IPS DF 6.9 (cell line): ENCODE results near the gene PLXDC1.

Experiments used
- DNase-seq: peaks from one replicate; pipeline ENCODE4 v3.0.0-alpha.2; 2013; ENCODE audit warnings: low read depth, low spot score
- H3K27ac ChIP-seq: one replicate; pipeline ENCODE4 v1.5.1; 2013; ENCODE audit warnings: low read length, control low read depth
- H3K27me3 ChIP-seq: 2 replicates; pipeline ENCODE4 v1.6.1; 2013; ENCODE audit warnings: mild to moderate bottlenecking, low read length; ENCODE audit not compliant: control insufficient read depth, insufficient read depth
- H3K36me3 ChIP-seq: 2 replicates; pipeline ENCODE4 v1.6.1; 2013; ENCODE audit warnings: low read length; ENCODE audit not compliant: control insufficient read depth, insufficient read depth
- H3K4me1 ChIP-seq: 2 replicates; pipeline ENCODE4 v1.6.1; 2013; ENCODE audit warnings: low read length; ENCODE audit not compliant: control insufficient read depth, insufficient read depth
- H3K4me3 ChIP-seq: 2 replicates; pipeline ENCODE4 v1.5.1; 2013; ENCODE audit warnings: mild to moderate bottlenecking, low read length
- H3K9me3 ChIP-seq: 2 replicates; pipeline ENCODE4 v1.6.1; 2013; ENCODE audit warnings: low read length, inconsistent platforms; ENCODE audit not compliant: control insufficient read depth, insufficient read depth
- WGBS: extraction: QIAGEN DNeasy Blood & Tissue Kit; methylation state at CpG from one replicate; pipeline ENCODE4 v1.1.7; 2013; ENCODE audit warnings: mixed read lengths, missing lambda C conversion rate; ENCODE audit not compliant: insufficient read length, insufficient coverage; 5-methylcytosine and 5-hydroxymethylcytosine counted together

Gene PLXDC1

DNA sequence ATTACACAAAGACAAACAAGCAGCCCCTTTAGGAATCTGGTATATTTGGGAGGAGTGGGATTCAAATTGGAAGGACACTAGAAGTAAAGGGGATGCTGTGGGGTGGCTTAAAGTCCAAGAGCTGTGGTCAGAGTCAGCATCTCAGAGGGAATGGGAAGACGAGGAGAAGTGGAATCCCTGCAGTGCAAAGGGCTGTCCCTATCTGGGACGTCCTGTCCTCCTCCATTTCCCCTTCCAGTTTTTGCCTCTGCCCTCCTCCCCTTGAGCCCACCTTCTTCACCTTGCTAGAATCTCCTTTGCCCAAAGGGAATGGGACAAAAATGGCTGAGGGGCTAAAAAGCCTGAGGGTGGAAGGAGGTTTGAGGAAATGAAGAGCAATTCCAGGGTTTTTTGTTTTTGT is 4.2 kb upstream of the PLXDC1 start:
- no peaks in the 10 kb centered on the region for H3K9me3 ChIP-seq
- H3K36me3 ChIP-seq = no peaks in the 10 kb centered on the region
- H3K27me3 ChIP-seq = peaks cover 3% of the 10 kb centered on the region; the same call in 1 of the 2 replicates
- DNase-seq = no peak
- H3K4me1 ChIP-seq = peaks cover 2% of the 10 kb centered on the region; the same call in 1 of the 2 replicates
- no peak overlapping the region for H3K4me3 ChIP-seq
- no peak overlapping the region for H3K27ac ChIP-seq
- WGBS = no CpG with 5 or more reads among the region's 2 CpGs

DNA sequence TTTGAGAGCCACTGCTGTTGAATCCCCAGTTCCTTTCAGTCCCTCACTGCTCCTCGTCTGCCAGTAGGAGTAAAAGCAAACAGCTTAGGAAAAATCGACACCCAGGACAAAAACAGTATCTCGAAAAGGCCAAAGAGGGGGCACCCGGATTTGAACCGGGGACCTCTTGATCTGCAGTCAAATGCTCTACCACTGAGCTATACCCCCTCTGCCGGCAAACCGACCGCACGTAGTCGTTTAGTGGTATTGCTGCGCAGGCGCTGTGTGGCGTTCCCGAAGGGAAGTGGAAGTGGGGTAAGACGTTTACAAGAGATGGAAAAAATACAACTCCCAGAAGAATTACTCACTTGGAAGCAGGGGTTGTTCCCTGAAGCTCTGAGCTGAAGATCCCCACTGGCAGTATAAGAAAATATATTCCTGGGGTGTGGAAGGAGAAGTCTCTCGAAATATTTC is 2.2 kb upstream of the PLXDC1 start:
- no peak for DNase-seq
- H3K36me3 ChIP-seq = no peaks in the 10 kb centered on the region
- H3K27me3 ChIP-seq = peaks cover 9% of the 10 kb centered on the region; the same call in 1 of the 2 replicates
- H3K4me1 ChIP-seq = peaks cover 2% of the 10 kb centered on the region; the same call in 1 of the 2 replicates
- H3K9me3 ChIP-seq = no peaks in the 10 kb centered on the region
- peak overlapping the region; percentile 69 for H3K4me3 ChIP-seq
- no peak overlapping the region for H3K27ac ChIP-seq
- no CpG with 5 or more reads among the region's 16 CpGs for WGBS

DNA sequence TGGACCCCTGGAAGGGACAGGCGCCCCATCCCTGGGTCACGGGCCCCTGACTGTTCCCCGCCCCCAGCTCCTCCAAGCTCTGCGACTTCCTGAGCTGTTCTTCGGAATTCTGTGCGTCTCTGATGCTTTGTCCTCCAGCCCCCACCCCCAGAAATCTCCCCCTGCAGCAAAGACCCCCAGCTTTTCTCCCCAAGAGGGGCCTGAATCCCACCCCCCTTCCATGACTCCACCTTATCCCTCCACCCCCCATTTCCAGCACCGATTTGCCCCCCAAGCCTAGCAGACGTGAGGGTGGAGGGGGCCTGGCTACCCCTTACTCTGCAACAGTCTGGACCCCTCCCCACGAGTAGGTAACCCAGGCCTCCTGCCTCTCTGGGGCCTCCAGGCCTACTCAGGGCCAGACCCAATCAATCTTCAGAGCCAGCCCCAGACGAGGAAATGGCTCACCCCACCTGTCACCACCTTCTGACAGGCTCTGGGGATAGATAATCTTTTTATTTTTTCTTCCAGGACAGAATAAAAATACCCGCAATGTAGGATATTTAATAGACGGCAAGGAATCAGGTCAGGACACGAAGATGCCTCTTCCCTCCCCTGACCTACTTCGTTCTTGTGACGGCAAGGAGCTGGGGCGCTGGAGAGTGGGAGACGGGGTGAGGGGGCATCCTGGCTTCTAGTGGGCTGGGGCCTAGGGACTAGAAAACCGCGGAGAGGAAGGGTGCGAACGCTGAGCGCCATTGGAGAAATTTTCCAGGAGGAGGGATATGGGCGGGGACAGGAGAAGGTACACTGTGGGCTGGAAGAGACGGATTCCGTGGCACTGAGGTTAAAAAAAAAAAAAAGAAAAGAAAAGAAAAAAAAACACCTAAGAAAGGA is 744 bp upstream of the PLXDC1 start:
- no peak for DNase-seq
- Histone ChIP-seq H3K27ac (no peak overlapping the region), H3K4me3 (peak overlapping the region; percentile 41; the same call in 1 of the 2 replicates), H3K36me3 (no peaks in the 10 kb centered on the region), H3K27me3 (peaks cover 9% of the 10 kb centered on the region; the same call in 1 of the 2 replicates), H3K4me1 (peaks cover 2% of the 10 kb centered on the region; the same call in 1 of the 2 replicates), H3K9me3 (no peaks in the 10 kb centered on the region)
- WGBS = no CpG with 5 or more reads among the region's 25 CpGs

DNA sequence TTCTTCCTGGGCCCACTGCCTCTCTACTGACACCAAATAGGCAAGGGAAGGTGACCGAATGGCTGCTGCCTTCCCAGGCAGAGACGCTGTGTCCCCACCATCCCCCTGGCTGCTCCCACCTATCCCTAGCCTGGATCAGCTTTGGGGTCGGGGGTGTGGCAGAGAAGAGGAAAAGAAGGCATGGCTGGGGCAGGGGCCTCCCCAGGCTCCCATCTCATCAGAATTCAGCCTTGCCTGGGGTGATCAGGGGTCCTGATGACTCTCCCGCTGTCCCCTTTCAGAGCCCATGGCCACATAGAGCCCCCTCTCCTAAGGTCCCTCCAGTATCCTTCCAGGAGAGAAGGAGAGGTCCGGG is 665 bp downstream of the PLXDC1 start:
- H3K9me3 ChIP-seq = no peaks in the 10 kb centered on the region

DNA sequence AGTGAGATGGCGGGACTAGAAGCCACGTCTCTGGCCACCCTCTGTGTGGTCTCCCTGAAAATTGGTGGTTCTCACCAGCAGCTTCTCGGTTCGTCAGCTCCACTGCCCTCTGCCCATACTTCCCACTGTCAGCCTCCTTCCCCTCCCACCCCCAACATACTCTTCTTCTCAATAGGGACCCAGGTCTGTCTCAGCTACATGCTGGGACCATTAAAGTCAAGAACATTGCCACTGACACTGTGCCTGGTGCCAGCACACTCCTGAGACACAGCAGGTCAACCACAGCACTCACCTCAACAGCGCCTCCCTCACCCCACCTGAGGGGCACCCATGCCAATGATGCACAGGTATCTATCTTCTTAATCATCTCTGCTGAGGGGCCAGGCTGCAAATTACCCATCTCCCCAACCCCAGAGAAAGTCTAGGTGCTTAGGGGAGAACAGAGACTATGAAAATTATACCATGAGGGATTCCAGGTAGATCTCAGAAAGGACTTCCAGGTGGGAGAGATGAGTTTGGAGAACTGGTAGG is 1.3 kb downstream of the PLXDC1 start:
- peaks cover 2% of the 10 kb centered on the region; the same call in 1 of the 2 replicates for H3K4me1 ChIP-seq
- H3K27ac ChIP-seq = no peak overlapping the region
- H3K36me3 ChIP-seq = no peaks in the 10 kb centered on the region
- DNase-seq = no peak
- WGBS = no CpG with 5 or more reads among the region's 5 CpGs
- H3K4me3 ChIP-seq = no peak overlapping the region
- H3K27me3 ChIP-seq = peaks cover 9% of the 10 kb centered on the region; the same call in 1 of the 2 replicates
- H3K9me3 ChIP-seq = no peaks in the 10 kb centered on the region

More for the DNA sequence above, 665 bp downstream of the PLXDC1 start:
- DNase-seq = no peak
- peaks cover 2% of the 10 kb centered on the region; the same call in 1 of the 2 replicates for H3K4me1 ChIP-seq
- WGBS = no CpG with 5 or more reads among the region's 5 CpGs
- H3K4me3 ChIP-seq = peak overlapping the region; percentile 72; the same call in 1 of the 2 replicates
- no peaks in the 10 kb centered on the region for H3K36me3 ChIP-seq
- peaks cover 9% of the 10 kb centered on the region; the same call in 1 of the 2 replicates for H3K27me3 ChIP-seq
- H3K27ac ChIP-seq = no peak overlapping the region

DNA sequence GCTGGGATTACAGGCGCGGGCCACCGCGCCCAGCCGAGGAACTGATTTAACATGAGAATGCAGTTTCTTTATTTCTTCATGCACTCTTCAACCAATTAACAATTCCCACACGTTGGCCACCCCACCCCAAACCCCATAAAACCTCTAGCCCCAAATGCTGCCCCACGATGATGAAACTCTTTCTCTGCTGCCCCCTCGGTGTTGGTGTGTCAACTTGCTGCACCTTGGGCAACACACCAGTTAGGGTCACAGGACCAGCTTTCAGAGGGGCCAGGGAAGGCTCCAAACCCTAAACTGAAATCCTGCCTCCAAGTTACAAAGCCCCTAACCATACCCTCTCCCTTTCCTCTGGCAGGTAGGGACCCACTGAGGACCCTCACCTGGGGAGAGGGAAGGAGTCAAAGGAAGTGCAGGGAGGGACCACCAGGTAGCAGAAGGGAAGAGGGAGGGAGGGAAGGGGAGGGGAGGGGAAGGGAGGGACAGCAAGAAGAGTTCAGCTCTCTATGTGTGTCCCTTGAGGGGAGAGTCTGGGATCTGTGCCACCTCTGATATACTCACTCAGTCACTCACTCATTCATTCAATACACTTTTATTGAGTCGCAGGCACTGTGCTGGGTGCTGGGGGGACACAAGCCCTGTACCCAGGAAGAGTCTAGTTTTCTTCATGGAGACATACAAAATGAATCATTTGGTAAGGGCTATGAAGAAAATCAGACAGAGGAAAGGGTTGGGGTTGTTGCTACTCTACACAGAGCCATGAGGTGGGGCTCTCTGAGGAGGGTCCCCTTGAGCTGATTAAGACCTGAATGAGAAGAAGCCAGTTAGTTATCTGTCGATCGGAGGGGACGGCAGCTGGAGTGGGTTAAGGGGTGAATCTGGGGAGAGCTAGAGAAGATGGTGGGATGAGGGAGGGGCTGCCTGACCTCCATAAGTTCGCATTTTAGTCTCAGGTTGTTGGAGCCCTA is 3.9 kb downstream of the PLXDC1 start:
- no peak overlapping the region for H3K27ac ChIP-seq
- DNase-seq = no peak
- WGBS = no CpG with 5 or more reads among the region's 13 CpGs

DNA sequence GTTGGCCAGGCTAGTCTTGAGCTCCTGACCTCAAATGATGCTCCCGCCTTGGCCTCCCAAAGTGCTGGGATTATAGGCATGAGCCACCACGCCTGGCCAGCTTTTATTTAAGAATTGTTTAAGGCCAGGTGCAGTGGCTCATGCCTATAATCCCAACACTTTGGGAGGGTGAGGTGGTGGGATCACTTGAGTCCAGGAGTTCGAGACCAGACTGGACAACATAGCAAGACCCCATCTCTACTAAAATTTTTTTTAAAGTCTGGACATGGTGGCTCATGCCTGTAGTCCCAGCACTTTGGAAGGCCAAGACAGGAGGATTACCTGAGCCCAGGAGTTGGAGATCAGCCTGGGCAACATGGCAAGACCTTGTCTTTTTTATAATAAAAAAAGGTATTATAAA is 5.2 kb downstream of the PLXDC1 start:
- H3K4me1 ChIP-seq = no peaks in the 10 kb centered on the region
- no peak overlapping the region for H3K4me3 ChIP-seq
- H3K9me3 ChIP-seq = no peaks in the 10 kb centered on the region
- peaks cover 7% of the 10 kb centered on the region; the same call in 1 of the 2 replicates for H3K27me3 ChIP-seq
- no peak overlapping the region for H3K27ac ChIP-seq
- H3K36me3 ChIP-seq = no peaks in the 10 kb centered on the region
- DNase-seq = no peak
- no CpG with 5 or more reads among the region's 3 CpGs for WGBS

More for the DNA sequence above, 3.9 kb downstream of the PLXDC1 start:
- no peak overlapping the region for H3K4me3 ChIP-seq
- peaks cover 9% of the 10 kb centered on the region; the same call in 1 of the 2 replicates for H3K27me3 ChIP-seq
- H3K36me3 ChIP-seq = no peaks in the 10 kb centered on the region
- peaks cover 2% of the 10 kb centered on the region; the same call in 1 of the 2 replicates for H3K4me1 ChIP-seq
- no peaks in the 10 kb centered on the region for H3K9me3 ChIP-seq

DNA sequence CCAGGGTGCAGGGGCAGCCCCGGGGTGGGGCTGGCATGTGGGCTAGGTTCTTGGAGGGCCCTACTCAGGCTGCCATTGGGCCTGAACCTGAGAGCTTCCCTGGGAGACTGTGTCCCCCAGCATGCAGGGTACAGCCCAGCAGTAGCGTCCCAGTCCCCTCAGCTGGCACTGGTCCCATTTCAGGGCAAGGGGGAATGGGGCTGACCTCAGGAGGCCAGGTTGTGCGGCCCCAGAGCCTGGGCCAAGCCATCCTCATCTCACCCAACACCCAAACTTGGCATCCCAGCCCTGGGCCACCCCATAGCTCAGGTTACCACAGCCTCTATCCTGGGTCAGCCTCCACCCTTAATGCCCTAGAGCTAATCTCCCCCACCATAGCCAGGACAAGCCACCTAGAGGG is 6.3 kb downstream of the PLXDC1 start:
- Histone ChIP-seq H3K4me3 (no peak overlapping the region), H3K36me3 (no peaks in the 10 kb centered on the region), H3K9me3 (no peaks in the 10 kb centered on the region), H3K4me1 (no peaks in the 10 kb centered on the region), H3K27me3 (peaks cover 1% of the 10 kb centered on the region; the same call in 1 of the 2 replicates), H3K27ac (no peak overlapping the region)
- DNase-seq = no peak
- WGBS = no CpG with 5 or more reads among the region's 3 CpGs

DNA sequence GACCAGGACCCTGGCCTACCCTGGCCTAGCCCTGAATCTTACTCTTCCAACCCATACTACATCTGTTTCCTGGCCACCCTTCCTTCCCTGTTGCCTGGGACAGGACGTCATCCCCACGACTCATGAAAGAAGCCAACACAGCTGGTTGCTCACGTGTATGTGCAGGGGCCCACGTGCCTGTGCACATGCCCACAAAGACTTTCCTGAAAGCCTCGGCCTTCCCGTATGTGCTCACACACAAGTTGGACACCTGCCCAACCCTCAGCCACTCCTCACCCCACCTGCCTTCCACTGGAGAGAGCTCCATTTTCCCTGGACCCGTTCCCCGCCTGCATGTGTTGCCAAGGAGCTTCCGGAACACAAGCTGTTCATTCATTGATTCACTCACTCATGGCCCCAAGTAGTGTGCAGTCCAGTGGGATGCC is 7.0 kb downstream of the PLXDC1 start:
- H3K27ac ChIP-seq = no peak overlapping the region
- H3K27me3 ChIP-seq = no peaks in the 10 kb centered on the region
- no peak for DNase-seq
- no peaks in the 10 kb centered on the region for H3K4me1 ChIP-seq
- no peak overlapping the region for H3K4me3 ChIP-seq
- H3K36me3 ChIP-seq = no peaks in the 10 kb centered on the region
- WGBS = no CpG with 5 or more reads among the region's 9 CpGs
- H3K9me3 ChIP-seq = no peaks in the 10 kb centered on the region
